ENCODE data around the gene ZNF41.
A peak's percentile ranks its signal among the peaks of the same experiment; 100 is the strongest.

ZNF41 gene

GRCh38 chrX:47523297-47523696 lies 40.3 kb upstream of the ZNF41 start:
- no peak overlapping the region for H4K8ac ChIP-seq (ENCODE audit: low read depth, low read length)
- H3K4me1 ChIP-seq (ENCODE audit: control insufficient read depth in 2 of 2, insufficient read depth in 1 of 2, low read depth in 1 of 2, low read length in 2 of 2), result no peaks in the 10 kb centered on the region
- H2BK120ac ChIP-seq (ENCODE audit: low read depth, low read length), result no peak overlapping the region
- H3K36me3 ChIP-seq (replicated peaks in 1 of 2; ENCODE audit: control insufficient read depth in 2 of 2, insufficient read depth in 2 of 2, low read length in 2 of 2), result no peaks in the 10 kb centered on the region
- no peak overlapping the region for H3K23ac ChIP-seq (ENCODE audit: low read depth, low read length, poor library complexity)
- no peak overlapping the region for H2BK12ac ChIP-seq (ENCODE audit: low read length)
- no peak overlapping the region for H4K91ac ChIP-seq (ENCODE audit: low read depth, low read length, poor library complexity)
- no peak overlapping the region for H2AK5ac ChIP-seq (ENCODE audit: low read depth, low read length)
- no peak overlapping the region for H3K18ac ChIP-seq (ENCODE audit: low read length)
- H3K27me3 ChIP-seq (ENCODE audit: control insufficient read depth in 3 of 3, insufficient read depth in 3 of 3, low read depth in 1 of 3, low read length in 3 of 3), result peaks cover 0 to 3% (median 2%) of the 10 kb centered on the region in 3 experiments
- no peak overlapping the region for H2BK15ac ChIP-seq (ENCODE audit: low read length)
- peak overlapping the region; percentile 96 for H2AFZ ChIP-seq (ENCODE audit: low read length)
- H3K14ac ChIP-seq (ENCODE audit: low read length), result no peak overlapping the region
- no peak overlapping the region for H3K9ac ChIP-seq (ENCODE audit: low read depth, low read length, poor library complexity)
- H2BK5ac ChIP-seq (ENCODE audit: low read length), result no peak overlapping the region
- no peaks in the 10 kb centered on the region for H3K79me1 ChIP-seq (ENCODE audit: low read depth, low read length)
- no peaks in the 10 kb centered on the region for H3K9me3 ChIP-seq (replicated peaks in 1 of 2; ENCODE audit: control insufficient read depth in 2 of 2, insufficient read depth in 1 of 2, low read depth in 1 of 2, low read length in 2 of 2)
- DNase-seq (ENCODE audit: low spot score), result peak; percentile 48
- H3K27ac ChIP-seq (replicated peaks; ENCODE audit: low read length), result no peak overlapping the region
- no CpG with 5 or more reads among the region's 33 CpGs for WGBS, 2 donors (ENCODE audit: extremely low coverage in 2 of 2, insufficient read length in 2 of 2, insufficient replicate concordance in 1 of 2)
- peak overlapping the region; percentile 45 to 80 for H3K4me3 ChIP-seq (ENCODE audit: low read length in 2 of 2)
- peak overlapping the region; percentile 66 for H3K4me2 ChIP-seq (ENCODE audit: insufficient read depth, low read length, poor library complexity, severe bottlenecking)
- no peak overlapping the region for H3K4ac ChIP-seq (ENCODE audit: low read length)

- WGBS, 2 donors (ENCODE audit: extremely low coverage in 2 of 2, insufficient read length in 2 of 2, insufficient replicate concordance in 1 of 2), result no CpG with 5 or more reads among the region's 3 CpGs
- no peak for DNase-seq (ENCODE audit: low spot score)
- H3K27ac ChIP-seq (replicated peaks; ENCODE audit: low read length), result no peak overlapping the region
Observed at GRCh38 chrX:47518144-47518543, 35.1 kb upstream of the ZNF41 start.

DNA sequence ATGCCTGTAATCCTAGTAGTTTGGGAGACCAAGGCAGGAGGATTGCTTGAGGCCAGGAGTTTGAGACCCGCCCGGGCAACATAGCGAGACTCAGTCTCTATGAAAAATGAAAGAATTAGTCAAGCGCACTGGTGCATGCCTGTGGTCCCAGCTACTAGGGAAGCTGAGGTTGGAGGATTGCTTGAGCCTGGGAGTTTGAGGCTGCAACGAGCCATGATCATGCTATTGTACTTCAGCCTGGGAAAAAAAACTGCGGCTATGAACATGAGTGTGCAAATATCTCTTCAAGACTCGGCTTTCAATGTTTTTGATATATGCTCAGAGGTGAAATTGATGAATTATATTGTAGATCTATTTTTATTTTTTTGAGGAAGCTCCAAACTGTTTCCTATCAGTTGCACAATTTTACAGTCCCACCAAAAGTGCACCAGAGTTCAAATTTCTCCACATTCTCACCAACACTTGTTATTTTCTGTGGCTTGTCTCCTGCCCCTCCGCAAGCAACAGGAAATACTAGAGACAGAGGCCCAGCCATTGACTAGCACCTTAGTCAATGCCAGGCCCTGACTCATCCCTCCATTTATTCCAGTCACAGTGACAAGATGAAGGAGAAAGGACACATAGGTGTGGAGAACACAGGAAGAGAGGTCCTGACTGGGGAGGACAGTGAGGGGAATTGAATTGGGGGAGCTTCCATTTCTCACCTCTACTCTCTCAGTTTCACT lies 33.1 kb upstream of the ZNF41 start:
- Histone ChIP-seq H3K27me3 (ENCODE audit: control insufficient read depth in 3 of 3, insufficient read depth in 3 of 3, low read depth in 1 of 3, low read length in 3 of 3) (no peaks in the 10 kb centered on the region), H4K91ac (ENCODE audit: low read depth, low read length, poor library complexity) (no peak overlapping the region), H3K79me1 (ENCODE audit: low read depth, low read length) (no peaks in the 10 kb centered on the region), H2BK5ac (ENCODE audit: low read length) (no peak overlapping the region), H2BK120ac (ENCODE audit: low read depth, low read length) (no peak overlapping the region), H2BK12ac (ENCODE audit: low read length) (no peak overlapping the region), H3K4me1 (ENCODE audit: control insufficient read depth in 2 of 2, insufficient read depth in 1 of 2, low read depth in 1 of 2, low read length in 2 of 2) (peaks cover 1 to 2% of the 10 kb centered on the region in 2 donors), H3K9me3 (replicated peaks in 1 of 2; ENCODE audit: control insufficient read depth in 2 of 2, insufficient read depth in 1 of 2, low read depth in 1 of 2, low read length in 2 of 2) (no peaks in the 10 kb centered on the region), H3K4me2 (ENCODE audit: insufficient read depth, low read length, poor library complexity, severe bottlenecking) (no peak overlapping the region), H3K14ac (ENCODE audit: low read length) (no peak overlapping the region), H3K18ac (ENCODE audit: low read length) (no peak overlapping the region), H4K8ac (ENCODE audit: low read depth, low read length) (no peak overlapping the region), H3K23ac (ENCODE audit: low read depth, low read length, poor library complexity) (no peak overlapping the region), H2AK5ac (ENCODE audit: low read depth, low read length) (no peak overlapping the region), H2AFZ (ENCODE audit: low read length) (no peak overlapping the region), H3K4ac (ENCODE audit: low read length) (no peak overlapping the region), H2BK15ac (ENCODE audit: low read length) (no peak overlapping the region), H3K4me3 (ENCODE audit: low read length in 2 of 2) (no peak overlapping the region), H3K36me3 (replicated peaks in 1 of 2; ENCODE audit: control insufficient read depth in 2 of 2, insufficient read depth in 2 of 2, low read length in 2 of 2) (no peaks in the 10 kb centered on the region), H3K9ac (ENCODE audit: low read depth, low read length, poor library complexity) (no peak overlapping the region), H3K27ac (replicated peaks; ENCODE audit: low read length) (no peak overlapping the region)
- no CpG with 5 or more reads among the region's 8 CpGs for WGBS, 2 donors (ENCODE audit: extremely low coverage in 2 of 2, insufficient read length in 2 of 2, insufficient replicate concordance in 1 of 2)
- no peak for DNase-seq (ENCODE audit: low spot score)

More at GRCh38 chrX:47518144-47518543, 35.1 kb upstream of the ZNF41 start:
- Histone ChIP-seq H3K4ac (ENCODE audit: low read length) (no peak overlapping the region), H4K91ac (ENCODE audit: low read depth, low read length, poor library complexity) (no peak overlapping the region), H3K4me1 (ENCODE audit: control insufficient read depth in 2 of 2, insufficient read depth in 1 of 2, low read depth in 1 of 2, low read length in 2 of 2) (peaks cover 1 to 2% of the 10 kb centered on the region in 2 donors), H3K14ac (ENCODE audit: low read length) (no peak overlapping the region), H2AFZ (ENCODE audit: low read length) (peak overlapping the region; percentile 62), H3K79me1 (ENCODE audit: low read depth, low read length) (no peaks in the 10 kb centered on the region), H3K27me3 (ENCODE audit: control insufficient read depth in 3 of 3, insufficient read depth in 3 of 3, low read depth in 1 of 3, low read length in 3 of 3) (peaks cover 0 to 2% (median 0%) of the 10 kb centered on the region in 3 experiments), H3K4me3 (ENCODE audit: low read length in 2 of 2) (no peak overlapping the region), H2AK5ac (ENCODE audit: low read depth, low read length) (no peak overlapping the region), H3K9me3 (replicated peaks in 1 of 2; ENCODE audit: control insufficient read depth in 2 of 2, insufficient read depth in 1 of 2, low read depth in 1 of 2, low read length in 2 of 2) (no peaks in the 10 kb centered on the region), H3K18ac (ENCODE audit: low read length) (no peak overlapping the region), H2BK120ac (ENCODE audit: low read depth, low read length) (no peak overlapping the region), H2BK15ac (ENCODE audit: low read length) (no peak overlapping the region), H3K36me3 (replicated peaks in 1 of 2; ENCODE audit: control insufficient read depth in 2 of 2, insufficient read depth in 2 of 2, low read length in 2 of 2) (no peaks in the 10 kb centered on the region), H3K23ac (ENCODE audit: low read depth, low read length, poor library complexity) (no peak overlapping the region), H4K8ac (ENCODE audit: low read depth, low read length) (no peak overlapping the region), H2BK12ac (ENCODE audit: low read length) (no peak overlapping the region), H3K4me2 (ENCODE audit: insufficient read depth, low read length, poor library complexity, severe bottlenecking) (no peak overlapping the region), H2BK5ac (ENCODE audit: low read length) (no peak overlapping the region), H3K9ac (ENCODE audit: low read depth, low read length, poor library complexity) (no peak overlapping the region)

DNA sequence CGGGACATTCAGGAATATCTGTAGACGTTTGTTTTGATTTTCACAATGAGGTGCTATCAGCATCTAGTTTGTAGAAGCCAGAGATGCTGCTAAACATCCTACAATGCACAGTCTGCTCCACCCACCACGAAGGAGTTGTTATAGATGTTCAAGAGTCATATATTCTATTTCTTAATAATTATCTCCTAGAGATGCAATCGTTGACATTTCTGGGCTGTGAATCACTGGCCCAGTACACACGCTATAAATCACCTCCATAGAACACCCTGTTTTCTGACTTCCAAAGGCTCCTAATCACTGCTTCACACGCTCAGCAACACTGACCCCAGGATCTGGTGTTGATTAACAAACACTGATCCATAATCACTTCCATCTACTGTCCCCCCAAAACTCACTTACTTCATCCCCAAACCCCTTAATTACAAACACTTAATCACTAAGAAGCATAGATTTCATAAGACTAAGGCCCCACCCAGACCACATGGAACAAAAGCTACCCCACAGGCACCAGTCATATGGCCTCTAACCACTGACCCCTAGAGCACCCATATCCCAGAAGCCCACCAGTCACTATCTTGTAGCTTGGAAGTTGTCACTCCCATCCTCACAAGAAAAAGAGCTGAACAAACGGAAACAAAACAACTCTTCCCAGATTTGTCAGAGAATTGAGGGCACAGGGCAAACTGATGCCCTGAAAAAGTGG lies 31.7 kb upstream of the ZNF41 start:
- Histone ChIP-seq H3K4me3 (ENCODE audit: low read length in 2 of 2) (no peak overlapping the region), H3K27ac (replicated peaks; ENCODE audit: low read length) (no peak overlapping the region), H3K14ac (ENCODE audit: low read length) (no peak overlapping the region), H2BK15ac (ENCODE audit: low read length) (no peak overlapping the region), H3K9ac (ENCODE audit: low read depth, low read length, poor library complexity) (no peak overlapping the region), H2BK5ac (ENCODE audit: low read length) (no peak overlapping the region), H3K4me2 (ENCODE audit: insufficient read depth, low read length, poor library complexity, severe bottlenecking) (no peak overlapping the region), H2BK120ac (ENCODE audit: low read depth, low read length) (no peak overlapping the region), H4K8ac (ENCODE audit: low read depth, low read length) (no peak overlapping the region), H2AFZ (ENCODE audit: low read length) (no peak overlapping the region), H2AK5ac (ENCODE audit: low read depth, low read length) (no peak overlapping the region), H3K27me3 (ENCODE audit: control insufficient read depth in 3 of 3, insufficient read depth in 3 of 3, low read depth in 1 of 3, low read length in 3 of 3) (no peaks in the 10 kb centered on the region), H3K9me3 (replicated peaks in 1 of 2; ENCODE audit: control insufficient read depth in 2 of 2, insufficient read depth in 1 of 2, low read depth in 1 of 2, low read length in 2 of 2) (no peaks in the 10 kb centered on the region), H3K23ac (ENCODE audit: low read depth, low read length, poor library complexity) (no peak overlapping the region), H4K91ac (ENCODE audit: low read depth, low read length, poor library complexity) (no peak overlapping the region), H3K79me1 (ENCODE audit: low read depth, low read length) (no peaks in the 10 kb centered on the region), H2BK12ac (ENCODE audit: low read length) (no peak overlapping the region), H3K4me1 (ENCODE audit: control insufficient read depth in 2 of 2, insufficient read depth in 1 of 2, low read depth in 1 of 2, low read length in 2 of 2) (peaks cover 1 to 2% of the 10 kb centered on the region in 2 donors), H3K36me3 (replicated peaks in 1 of 2; ENCODE audit: control insufficient read depth in 2 of 2, insufficient read depth in 2 of 2, low read length in 2 of 2) (no peaks in the 10 kb centered on the region), H3K4ac (ENCODE audit: low read length) (no peak overlapping the region), H3K18ac (ENCODE audit: low read length) (no peak overlapping the region)
- no CpG with 5 or more reads among the region's 7 CpGs for WGBS, 2 donors (ENCODE audit: extremely low coverage in 2 of 2, insufficient read length in 2 of 2, insufficient replicate concordance in 1 of 2)
- no peak for DNase-seq (ENCODE audit: low spot score)

Measured in neuronal stem cell (in vitro differentiated cells).